Smooth muscle cell (in vitro differentiated cells): ENCODE data around the gene EFNA1. TPM values are rescaled to one million over a fixed set of nuclear protein-coding genes. Genes with fewer than 3 reads are reported as not detected.

Experiments used
- DNase-seq: peaks from one replicate; lab custom pipeline; 2025; ENCODE audit not compliant: unreplicated experiment; lab: John Stamatoyannopoulos, UW
- H2AFZ ChIP-seq: fragments of 200-600 bp; sonication (generic); 2 replicates; pipeline ENCODE4 v1.6.0; 2016; ENCODE audit warnings: antibody characterized with exemption, low read depth, mild to moderate bottlenecking
- H3F3A ChIP-seq: fragments of 200-600 bp; sonication (generic); 2 replicates; pipeline ENCODE4 v1.6.0; 2017; ENCODE audit warnings: antibody characterized with exemption, low read depth
- H3K27ac ChIP-seq: fragments of 200-600 bp; sonication (generic); 2 replicates; pipeline ENCODE4 v1.5.1; 2016; ENCODE audit warnings: low read depth, mild to moderate bottlenecking
- H3K27me3 ChIP-seq: fragments of 200-600 bp; sonication (generic); 2 replicates; pipeline ENCODE4 v1.6.1; 2016; ENCODE audit warnings: low read depth, mild to moderate bottlenecking
- H3K36me3 ChIP-seq: fragments of 200-600 bp; sonication (generic); 2 replicates; pipeline ENCODE4 v1.5.1; 2016; ENCODE audit warnings: low read depth
- H3K4me1 ChIP-seq: fragments of 200-600 bp; sonication (generic); 2 replicates; pipeline ENCODE4 v1.5.1; 2016; ENCODE audit warnings: low read depth
- H3K4me2 ChIP-seq: fragments of 200-600 bp; sonication (generic); 2 replicates; pipeline ENCODE4 v1.6.0; 2016; ENCODE audit warnings: mild to moderate bottlenecking
- H3K4me3 ChIP-seq: fragments of 200-600 bp; sonication (generic); 2 replicates; pipeline ENCODE4 v1.5.1; 2016; ENCODE audit warnings: mild to moderate bottlenecking
- H3K79me2 ChIP-seq: fragments of 200-600 bp; sonication (generic); 2 replicates; pipeline ENCODE4 v1.6.0; 2016; ENCODE audit warnings: low read depth, mild to moderate bottlenecking
- H3K9ac ChIP-seq: fragments of 200-600 bp; sonication (generic); 2 replicates; pipeline ENCODE4 v1.6.0; 2016; ENCODE audit warnings: low read depth
- H3K9me3 ChIP-seq: fragments of 200-600 bp; sonication (generic); replicated peaks from 2 replicates; pipeline ENCODE4 v1.5.1; 2016; ENCODE audit warnings: low read depth
- H4K20me1 ChIP-seq: fragments of 200-600 bp; sonication (generic); 2 replicates; pipeline ENCODE4 v1.6.0; 2016; ENCODE audit warnings: low read depth
- WGBS: methylation state at CpG from one replicate; pipeline ENCODE4 v1.1.7; 2016; ENCODE audit warnings: low lambda C conversion rate; 5-methylcytosine and 5-hydroxymethylcytosine counted together
- polyA plus RNA-seq: library from polyadenylated mRNA; unstranded; fragments of >200 nt; fragmentation: Nextera tagmentation; extraction: Ambion mirVana; gene quantifications from 2 replicates; pipeline ENCODE4 v1.2.1, GENCODE V29; 2016
- total RNA-seq: library from RNA; depleted of rRNA; stranded (reverse); fragments of >200 nt; gene quantifications from 2 replicates; pipeline ENCODE4 v1.2.3, GENCODE V29; 2014
- TF ChIP-seq, protein P1 (sequence below): fragments of 200-600 bp; sonication (generic); IDR thresholded peaks from 2 replicates; pipeline ENCODE4 v1.5.1; 2017; ENCODE audit warnings: borderline replicate concordance, mild to moderate bottlenecking, antibody characterized with exemption; ENCODE audit not compliant: insufficient read depth, poor library complexity, severe bottlenecking

Gene EFNA1
- total and polyA plus RNA-seq, 2 experiments from 2014 or later = 16.4 to 20.9 TPM

DNA sequence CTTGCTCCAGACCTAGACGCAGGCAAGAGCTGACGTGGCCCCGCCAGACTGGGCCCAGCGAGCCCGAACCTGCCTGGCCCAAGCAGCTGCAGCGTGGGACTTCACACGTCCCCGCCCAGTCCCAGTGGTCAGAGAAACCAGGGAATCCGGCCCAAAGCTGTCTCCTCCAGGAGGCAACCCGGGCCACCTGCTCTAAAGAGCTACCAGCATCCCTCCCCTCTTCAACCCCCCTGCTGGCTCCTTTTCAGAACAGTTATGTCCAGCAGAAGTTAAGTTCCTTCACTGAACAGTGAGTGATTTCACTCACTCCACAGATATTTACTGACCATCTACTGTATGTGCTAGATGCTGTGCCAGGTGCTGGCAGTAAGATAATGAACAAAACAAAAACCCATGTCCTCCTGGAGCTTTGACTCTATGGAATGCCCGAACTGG lies 2.1 kb upstream of the EFNA1 start:
- H3K4me2 ChIP-seq = peak overlapping the region; percentile 88
- H3K27ac ChIP-seq = no peak overlapping the region

DNA sequence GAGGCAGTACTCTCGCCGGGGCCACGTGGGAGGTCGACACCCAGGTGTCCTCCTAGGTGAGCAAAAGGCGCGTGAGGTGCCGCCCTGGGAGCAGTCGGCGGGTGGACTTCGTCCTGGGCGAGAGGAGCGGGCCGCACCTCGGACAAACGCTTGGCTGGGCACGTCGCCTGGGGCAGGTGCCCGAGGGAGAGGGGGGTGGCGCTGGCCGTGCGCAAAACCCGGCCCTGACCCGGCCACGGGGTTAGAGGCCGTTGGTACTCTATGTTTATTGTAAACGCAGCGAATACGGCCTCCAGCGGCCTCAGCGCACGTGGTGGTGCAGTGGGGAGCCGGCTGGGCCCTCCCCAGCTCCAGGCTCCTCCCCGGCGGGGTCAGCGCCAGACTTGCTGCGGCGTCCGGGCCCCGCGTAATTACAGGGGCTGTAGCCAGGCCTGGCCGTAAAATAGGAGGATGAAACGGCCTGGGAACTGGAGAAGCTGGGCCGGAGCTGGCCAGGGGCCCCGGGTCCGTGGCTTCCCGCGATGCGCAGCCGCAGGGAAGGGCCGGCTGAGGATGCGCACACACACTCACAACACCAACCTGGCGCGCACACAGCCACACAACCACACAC lies 1.6 kb upstream of the EFNA1 start:
- Histone ChIP-seq H3K27ac (no peak overlapping the region), H2AFZ (no peak overlapping the region), H3F3A (peaks cover 3% of the 10 kb centered on the region), H3K9ac (no peak overlapping the region), H3K4me1 (peaks cover 40% of the 10 kb centered on the region), H3K9me3 (no peaks in the 10 kb centered on the region), H3K79me2 (peaks cover 8% of the 10 kb centered on the region), H3K4me2 (peak overlapping the region; percentile 88), H3K4me3 (peak overlapping the region; percentile 77), H3K27me3 (peaks cover 5% of the 10 kb centered on the region), H4K20me1 (no peaks in the 10 kb centered on the region), H3K36me3 (no peaks in the 10 kb centered on the region)
- TF ChIP-seq, protein P1, sequence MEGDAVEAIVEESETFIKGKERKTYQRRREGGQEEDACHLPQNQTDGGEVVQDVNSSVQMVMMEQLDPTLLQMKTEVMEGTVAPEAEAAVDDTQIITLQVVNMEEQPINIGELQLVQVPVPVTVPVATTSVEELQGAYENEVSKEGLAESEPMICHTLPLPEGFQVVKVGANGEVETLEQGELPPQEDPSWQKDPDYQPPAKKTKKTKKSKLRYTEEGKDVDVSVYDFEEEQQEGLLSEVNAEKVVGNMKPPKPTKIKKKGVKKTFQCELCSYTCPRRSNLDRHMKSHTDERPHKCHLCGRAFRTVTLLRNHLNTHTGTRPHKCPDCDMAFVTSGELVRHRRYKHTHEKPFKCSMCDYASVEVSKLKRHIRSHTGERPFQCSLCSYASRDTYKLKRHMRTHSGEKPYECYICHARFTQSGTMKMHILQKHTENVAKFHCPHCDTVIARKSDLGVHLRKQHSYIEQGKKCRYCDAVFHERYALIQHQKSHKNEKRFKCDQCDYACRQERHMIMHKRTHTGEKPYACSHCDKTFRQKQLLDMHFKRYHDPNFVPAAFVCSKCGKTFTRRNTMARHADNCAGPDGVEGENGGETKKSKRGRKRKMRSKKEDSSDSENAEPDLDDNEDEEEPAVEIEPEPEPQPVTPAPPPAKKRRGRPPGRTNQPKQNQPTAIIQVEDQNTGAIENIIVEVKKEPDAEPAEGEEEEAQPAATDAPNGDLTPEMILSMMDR = no peak
- no peak for DNase-seq
- 12% methylated on average over 43 of the region's 53 CpGs for WGBS

More for the DNA sequence above, 2.1 kb upstream of the EFNA1 start:
- Histone ChIP-seq H2AFZ (no peak overlapping the region), H3K9me3 (no peaks in the 10 kb centered on the region), H3K27me3 (peaks cover 5% of the 10 kb centered on the region), H3K9ac (no peak overlapping the region), H3K79me2 (peaks cover 8% of the 10 kb centered on the region), H3F3A (no peaks in the 10 kb centered on the region), H3K36me3 (no peaks in the 10 kb centered on the region), H3K4me3 (no peak overlapping the region), H3K4me1 (peaks cover 40% of the 10 kb centered on the region), H4K20me1 (no peaks in the 10 kb centered on the region)
- no peak for DNase-seq
- TF ChIP-seq, protein P1 = no peak
- WGBS = 49% methylated on average over 11 of the region's 11 CpGs

DNA sequence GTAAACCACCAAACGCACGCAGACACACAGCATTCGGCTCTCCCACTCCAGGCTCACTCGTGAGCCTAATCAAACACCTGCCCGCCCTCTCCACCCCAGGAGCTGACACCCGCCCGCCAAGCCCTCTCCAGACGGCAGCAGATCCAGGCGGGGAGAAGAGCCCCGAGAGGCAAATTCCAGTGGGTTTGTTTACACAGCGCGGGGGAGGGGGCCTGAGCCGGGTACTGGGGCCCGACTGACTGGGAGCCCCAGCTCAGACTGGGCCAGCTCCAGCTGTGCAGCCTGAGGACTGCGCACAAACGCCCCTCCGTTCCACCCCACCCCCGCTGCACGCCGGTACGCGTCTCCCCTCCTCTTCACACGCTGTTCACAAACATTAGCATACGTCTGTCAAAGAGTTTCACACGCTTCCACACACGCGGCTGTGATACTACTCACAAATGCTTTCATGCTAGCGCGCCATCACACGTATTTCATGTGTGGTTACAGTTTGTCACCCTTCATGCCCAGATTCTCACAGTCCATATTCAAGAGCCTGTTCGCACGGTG lies 1.0 kb upstream of the EFNA1 start:
- no peak for DNase-seq
- Histone ChIP-seq H3K27me3 (peaks cover 5% of the 10 kb centered on the region), H3K4me1 (peaks cover 40% of the 10 kb centered on the region), H3K79me2 (peaks cover 8% of the 10 kb centered on the region), H3K9ac (no peak overlapping the region), H3K4me3 (peak overlapping the region; percentile 77), H4K20me1 (no peaks in the 10 kb centered on the region), H2AFZ (peak overlapping the region; percentile 50), H3K4me2 (peak overlapping the region; percentile 88), H3K36me3 (no peaks in the 10 kb centered on the region), H3K9me3 (no peaks in the 10 kb centered on the region), H3F3A (peaks cover 5% of the 10 kb centered on the region), H3K27ac (peak overlapping the region; percentile 89)
- TF ChIP-seq, protein P1 = no peak
- under 1% methylated on average over 26 of the region's 32 CpGs for WGBS
